ENCODE measurements around the gene MRPL10. TPM values are rescaled to one million over a fixed set of nuclear protein-coding genes. Genes with fewer than 3 reads are reported as not detected.

MRPL10 gene
- polyA plus RNA-seq, 2 of the 4 experiments (the other 2 are of a cell fraction): 62.8 to 97.7 TPM

DNA sequence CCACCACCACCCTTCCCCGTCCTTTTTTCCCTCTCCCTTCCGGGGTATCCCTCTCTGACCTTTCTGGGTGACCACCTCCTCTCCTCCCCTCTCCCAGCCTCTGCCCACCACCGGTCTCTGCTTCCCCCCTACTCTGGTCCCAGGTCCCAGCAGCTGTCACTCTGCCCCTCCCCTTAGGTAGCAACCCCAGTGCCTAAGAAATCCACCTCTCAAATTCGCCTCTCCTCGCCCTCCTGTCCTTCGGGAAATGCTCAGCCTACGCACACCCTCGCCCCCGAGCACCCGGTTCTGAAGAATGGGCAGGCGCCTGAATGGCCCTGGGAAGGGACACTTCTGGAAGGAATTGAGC, 20.4 kb upstream of the MRPL10 start:
- ATAC-seq (no peak), FAIRE-seq (no peak), DNase-seq (ENCODE audit: low read depth in 1 of 2, low spot score in 1 of 2) (no peak)
- ChIA-PET POLR2A (interaction anchor here (1.8 to 3.6 kb wide), 2 partner anchors 44 to 90 kb away, joined by 5 to 18 read pairs; partner anchors contain the start of genes PNPO and SP2), CTCF (interaction anchor here (0.6 to 36.3 kb wide), 7 partner anchors 6 to 624 kb away, joined by 3 to 1860 read pairs (median 225); partner anchors contain the start of genes SCRN2, SP2 and SP6)
- TF ChIP-seq ZSCAN20 (CRISPR knock-in tag; IDR thresholded peaks at IDR 0.05) (no peak), ESRRA (IDR thresholded peaks at IDR 0.05; ENCODE audit: borderline replicate concordance, low read length) (no peak), MAFK (IDR thresholded peaks at IDR 0.05; ENCODE audit: partially characterized antibody) (no peak), KDM1A (IDR thresholded peaks at IDR 0.05; ENCODE audit: low read depth) (no peak), PHF8 (IDR thresholded peaks at IDR 0.05; ENCODE audit: borderline replicate concordance, low read depth) (no peak)
- TF ChIP-seq, protein P1, sequence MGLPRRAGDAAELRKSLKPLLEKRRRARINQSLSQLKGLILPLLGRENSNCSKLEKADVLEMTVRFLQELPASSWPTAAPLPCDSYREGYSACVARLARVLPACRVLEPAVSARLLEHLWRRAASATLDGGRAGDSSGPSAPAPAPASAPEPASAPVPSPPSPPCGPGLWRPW (IDR thresholded peaks at IDR 0.05): no peak
- TF ChIP-seq, protein P2, sequence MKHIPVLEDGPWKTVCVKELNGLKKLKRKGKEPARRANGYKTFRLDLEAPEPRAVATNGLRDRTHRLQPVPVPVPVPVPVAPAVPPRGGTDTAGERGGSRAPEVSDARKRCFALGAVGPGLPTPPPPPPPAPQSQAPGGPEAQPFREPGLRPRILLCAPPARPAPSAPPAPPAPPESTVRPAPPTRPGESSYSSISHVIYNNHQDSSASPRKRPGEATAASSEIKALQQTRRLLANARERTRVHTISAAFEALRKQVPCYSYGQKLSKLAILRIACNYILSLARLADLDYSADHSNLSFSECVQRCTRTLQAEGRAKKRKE (CRISPR knock-in tag; IDR thresholded peaks at IDR 0.05; ENCODE audit: low read depth): no peak
- TF ChIP-seq, protein P3, sequence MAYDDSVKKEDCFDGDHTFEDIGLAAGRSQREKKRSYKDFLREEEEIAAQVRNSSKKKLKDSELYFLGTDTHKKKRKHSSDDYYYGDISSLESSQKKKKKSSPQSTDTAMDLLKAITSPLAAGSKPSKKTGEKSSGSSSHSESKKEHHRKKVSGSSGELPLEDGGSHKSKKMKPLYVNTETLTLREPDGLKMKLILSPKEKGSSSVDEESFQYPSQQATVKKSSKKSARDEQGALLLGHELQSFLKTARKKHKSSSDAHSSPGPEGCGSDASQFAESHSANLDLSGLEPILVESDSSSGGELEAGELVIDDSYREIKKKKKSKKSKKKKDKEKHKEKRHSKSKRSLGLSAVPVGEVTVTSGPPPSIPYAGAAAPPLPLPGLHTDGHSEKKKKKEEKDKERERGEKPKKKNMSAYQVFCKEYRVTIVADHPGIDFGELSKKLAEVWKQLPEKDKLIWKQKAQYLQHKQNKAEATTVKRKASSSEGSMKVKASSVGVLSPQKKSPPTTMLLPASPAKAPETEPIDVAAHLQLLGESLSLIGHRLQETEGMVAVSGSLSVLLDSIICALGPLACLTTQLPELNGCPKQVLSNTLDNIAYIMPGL (CRISPR knock-in tag; IDR thresholded peaks at IDR 0.05; ENCODE audit: borderline replicate concordance): no peak
- TF ChIP-seq, protein P4, sequence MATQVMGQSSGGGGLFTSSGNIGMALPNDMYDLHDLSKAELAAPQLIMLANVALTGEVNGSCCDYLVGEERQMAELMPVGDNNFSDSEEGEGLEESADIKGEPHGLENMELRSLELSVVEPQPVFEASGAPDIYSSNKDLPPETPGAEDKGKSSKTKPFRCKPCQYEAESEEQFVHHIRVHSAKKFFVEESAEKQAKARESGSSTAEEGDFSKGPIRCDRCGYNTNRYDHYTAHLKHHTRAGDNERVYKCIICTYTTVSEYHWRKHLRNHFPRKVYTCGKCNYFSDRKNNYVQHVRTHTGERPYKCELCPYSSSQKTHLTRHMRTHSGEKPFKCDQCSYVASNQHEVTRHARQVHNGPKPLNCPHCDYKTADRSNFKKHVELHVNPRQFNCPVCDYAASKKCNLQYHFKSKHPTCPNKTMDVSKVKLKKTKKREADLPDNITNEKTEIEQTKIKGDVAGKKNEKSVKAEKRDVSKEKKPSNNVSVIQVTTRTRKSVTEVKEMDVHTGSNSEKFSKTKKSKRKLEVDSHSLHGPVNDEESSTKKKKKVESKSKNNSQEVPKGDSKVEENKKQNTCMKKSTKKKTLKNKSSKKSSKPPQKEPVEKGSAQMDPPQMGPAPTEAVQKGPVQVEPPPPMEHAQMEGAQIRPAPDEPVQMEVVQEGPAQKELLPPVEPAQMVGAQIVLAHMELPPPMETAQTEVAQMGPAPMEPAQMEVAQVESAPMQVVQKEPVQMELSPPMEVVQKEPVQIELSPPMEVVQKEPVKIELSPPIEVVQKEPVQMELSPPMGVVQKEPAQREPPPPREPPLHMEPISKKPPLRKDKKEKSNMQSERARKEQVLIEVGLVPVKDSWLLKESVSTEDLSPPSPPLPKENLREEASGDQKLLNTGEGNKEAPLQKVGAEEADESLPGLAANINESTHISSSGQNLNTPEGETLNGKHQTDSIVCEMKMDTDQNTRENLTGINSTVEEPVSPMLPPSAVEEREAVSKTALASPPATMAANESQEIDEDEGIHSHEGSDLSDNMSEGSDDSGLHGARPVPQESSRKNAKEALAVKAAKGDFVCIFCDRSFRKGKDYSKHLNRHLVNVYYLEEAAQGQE (IDR thresholded peaks at IDR 0.05): no peak
- Histone ChIP-seq H3K4me2 (peak overlapping the region; percentile 93), H3K4me3 (no peak overlapping the region), H3K9me3 (no peaks in the 10 kb centered on the region), H3K27ac (peak overlapping the region in 1 of 2 experiments; percentile 91; a peak in 3 of 6 replicates), H3K4me1 (peaks cover 16% of the 10 kb centered on the region)
- WGBS (ENCODE audit: missing lambda C conversion rate): 95% methylated on average over 11 of the region's 11 CpGs

DNA sequence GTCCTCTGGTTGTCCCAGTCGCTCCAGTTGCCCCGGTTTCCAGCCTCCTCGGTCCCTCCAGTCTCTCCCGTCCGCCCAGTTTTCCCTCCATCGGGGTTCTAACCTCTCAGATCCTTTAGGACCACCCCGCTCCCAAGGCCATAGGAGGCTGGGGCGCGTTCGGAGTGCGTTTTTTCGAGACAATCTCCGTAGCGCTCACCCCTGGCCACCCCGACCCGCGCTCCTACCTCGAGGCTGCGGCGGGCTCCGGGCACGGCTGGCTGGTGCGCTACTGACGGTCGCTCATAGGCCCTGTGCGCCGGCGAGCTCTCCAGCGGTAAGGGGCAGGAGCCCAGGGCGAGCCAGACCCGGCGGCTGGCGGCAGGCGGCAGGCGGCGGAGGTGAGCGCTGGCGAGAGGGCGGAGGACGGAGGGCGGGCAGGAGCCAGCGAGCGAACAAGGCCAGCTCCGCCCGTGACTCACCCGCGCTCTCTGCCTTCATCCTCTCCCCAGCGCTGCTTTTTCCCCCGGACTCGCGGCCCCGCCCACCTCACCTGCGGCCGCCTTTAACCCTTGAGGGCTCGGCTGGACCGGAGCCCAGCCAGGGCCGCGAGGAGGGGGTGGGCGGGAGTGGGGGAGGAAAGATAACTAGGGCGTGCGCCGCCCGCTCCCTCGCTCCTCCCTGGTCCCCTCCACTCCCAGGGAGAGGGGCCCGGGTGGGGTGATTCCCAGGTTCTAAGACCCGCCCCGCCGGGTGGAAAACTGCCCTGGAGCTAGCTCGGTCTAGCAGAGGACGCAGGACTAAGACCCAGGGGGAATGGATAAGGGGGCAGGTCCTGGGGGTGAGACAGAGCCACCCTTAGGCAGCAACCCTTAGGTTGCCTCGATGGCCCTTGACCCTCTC, 19.6 kb upstream of the MRPL10 start, which contains the start of gene SP6:
Gene SP6 (minus strand): TSS at position 472 of the 882 bp plus-strand sequence. CDS start 2,734 bp downstream, outside the sequence.
- Histone ChIP-seq H3K4me1 (peaks cover 16% of the 10 kb centered on the region), H3K4me2 (peak within 1 kb of the TSS; percentile 93), H3K27ac (peak within 1 kb of the TSS; percentile 74 to 91), H3K9me3 (no peaks in the 10 kb centered on the region), H3K4me3 (peak within 1 kb of the TSS; percentile 50)
- ATAC-seq (peak; percentile 90 to 95), FAIRE-seq (no peak), DNase-seq (ENCODE audit: low read depth in 1 of 2, low spot score in 1 of 2) (peak; percentile 76 to 91)
- WGBS (ENCODE audit: missing lambda C conversion rate): 13% methylated on average over 60 of the region's 71 CpGs
- ChIA-PET POLR2A (interaction anchor here (0.5 to 3.6 kb wide), 6 partner anchors 10 to 204 kb away, joined by 3 to 18 read pairs (median 4); partner anchors contain the start of genes LRRC46, MRPL10, PNPO and SCRN2), CTCF (interaction anchor here (0.6 to 36.3 kb wide), 12 partner anchors 6 to 625 kb away, joined by 3 to 1860 read pairs (median 12); partner anchors contain the start of genes CDK5RAP3, LRRC46, MRPL10 and SCRN2)
- TF ChIP-seq RAD21 (conservative IDR thresholded peaks at IDR 0.05 in 1 of 2, IDR thresholded peaks at IDR 0.05 in 1 of 2) (peak in 1 of 2 experiments; percentile 31; a peak in 1 of 5 replicates), MYC (IDR thresholded peaks at IDR 0.05; ENCODE audit: borderline replicate concordance, low read length) (no peak), CHD4 (IDR thresholded peaks at IDR 0.05; ENCODE audit: borderline replicate concordance) (no peak), EHMT2 (IDR thresholded peaks at IDR 0.05; ENCODE audit: low read depth) (no peak), NR3C1 (IDR thresholded peaks at IDR 0.05) (no peak), SMC3 (IDR thresholded peaks at IDR 0.05) (peak; percentile 30; the same call in 1 of the 3 replicates)
- TF ChIP-seq, protein P5, sequence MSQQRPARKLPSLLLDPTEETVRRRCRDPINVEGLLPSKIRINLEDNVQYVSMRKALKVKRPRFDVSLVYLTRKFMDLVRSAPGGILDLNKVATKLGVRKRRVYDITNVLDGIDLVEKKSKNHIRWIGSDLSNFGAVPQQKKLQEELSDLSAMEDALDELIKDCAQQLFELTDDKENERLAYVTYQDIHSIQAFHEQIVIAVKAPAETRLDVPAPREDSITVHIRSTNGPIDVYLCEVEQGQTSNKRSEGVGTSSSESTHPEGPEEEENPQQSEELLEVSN (IDR thresholded peaks at IDR 0.05; ENCODE audit: borderline replicate concordance, low read depth): peak; percentile 77
- TF ChIP-seq, protein P6, sequence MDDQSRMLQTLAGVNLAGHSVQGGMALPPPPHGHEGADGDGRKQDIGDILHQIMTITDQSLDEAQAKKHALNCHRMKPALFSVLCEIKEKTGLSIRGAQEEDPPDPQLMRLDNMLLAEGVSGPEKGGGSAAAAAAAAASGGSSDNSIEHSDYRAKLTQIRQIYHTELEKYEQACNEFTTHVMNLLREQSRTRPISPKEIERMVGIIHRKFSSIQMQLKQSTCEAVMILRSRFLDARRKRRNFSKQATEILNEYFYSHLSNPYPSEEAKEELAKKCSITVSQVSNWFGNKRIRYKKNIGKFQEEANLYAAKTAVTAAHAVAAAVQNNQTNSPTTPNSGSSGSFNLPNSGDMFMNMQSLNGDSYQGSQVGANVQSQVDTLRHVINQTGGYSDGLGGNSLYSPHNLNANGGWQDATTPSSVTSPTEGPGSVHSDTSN (IDR thresholded peaks at IDR 0.05): no peak
- TF ChIP-seq, protein P7, sequence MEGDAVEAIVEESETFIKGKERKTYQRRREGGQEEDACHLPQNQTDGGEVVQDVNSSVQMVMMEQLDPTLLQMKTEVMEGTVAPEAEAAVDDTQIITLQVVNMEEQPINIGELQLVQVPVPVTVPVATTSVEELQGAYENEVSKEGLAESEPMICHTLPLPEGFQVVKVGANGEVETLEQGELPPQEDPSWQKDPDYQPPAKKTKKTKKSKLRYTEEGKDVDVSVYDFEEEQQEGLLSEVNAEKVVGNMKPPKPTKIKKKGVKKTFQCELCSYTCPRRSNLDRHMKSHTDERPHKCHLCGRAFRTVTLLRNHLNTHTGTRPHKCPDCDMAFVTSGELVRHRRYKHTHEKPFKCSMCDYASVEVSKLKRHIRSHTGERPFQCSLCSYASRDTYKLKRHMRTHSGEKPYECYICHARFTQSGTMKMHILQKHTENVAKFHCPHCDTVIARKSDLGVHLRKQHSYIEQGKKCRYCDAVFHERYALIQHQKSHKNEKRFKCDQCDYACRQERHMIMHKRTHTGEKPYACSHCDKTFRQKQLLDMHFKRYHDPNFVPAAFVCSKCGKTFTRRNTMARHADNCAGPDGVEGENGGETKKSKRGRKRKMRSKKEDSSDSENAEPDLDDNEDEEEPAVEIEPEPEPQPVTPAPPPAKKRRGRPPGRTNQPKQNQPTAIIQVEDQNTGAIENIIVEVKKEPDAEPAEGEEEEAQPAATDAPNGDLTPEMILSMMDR (IDR thresholded peaks at IDR 0.05): peak; percentile 27; the same call in 2 of the 3 replicates
- TF ChIP-seq, protein P8, sequence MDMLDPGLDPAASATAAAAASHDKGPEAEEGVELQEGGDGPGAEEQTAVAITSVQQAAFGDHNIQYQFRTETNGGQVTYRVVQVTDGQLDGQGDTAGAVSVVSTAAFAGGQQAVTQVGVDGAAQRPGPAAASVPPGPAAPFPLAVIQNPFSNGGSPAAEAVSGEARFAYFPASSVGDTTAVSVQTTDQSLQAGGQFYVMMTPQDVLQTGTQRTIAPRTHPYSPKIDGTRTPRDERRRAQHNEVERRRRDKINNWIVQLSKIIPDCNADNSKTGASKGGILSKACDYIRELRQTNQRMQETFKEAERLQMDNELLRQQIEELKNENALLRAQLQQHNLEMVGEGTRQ (IDR thresholded peaks at IDR 0.05): no peak
- TF ChIP-seq, protein P2 (CRISPR knock-in tag; IDR thresholded peaks at IDR 0.05; ENCODE audit: low read depth): no peak
